CD4-positive, alpha-beta T cell treated with Interleukin-6 at 100 ng/mL for 8 hours (primary cell): Measurements from ENCODE around the gene SCARF2.
"Not testable (repeated sequence)": the region's sequence is repeated elsewhere in the genome, so short reads cannot be mapped to it uniquely, and the experiment has no call there.

ENCODE experiments used
- DNase-seq: peaks from one replicate; pipeline ENCODE4 v3.0.0-alpha.2; 2020; ENCODE audit warnings: mixed read lengths, low spot score

SCARF2 gene

GRCh38 chr22:20427104-20427944 is 10.3 kb downstream of the SCARF2 start:
- no peak for DNase-seq

GRCh38 chr22:20426259-20426615 is 11.4 kb downstream of the SCARF2 start:
- DNase-seq: no peak

GRCh38 chr22:20425566-20426258 is 11.9 kb downstream of the SCARF2 start:
- DNase-seq: no peak

- no peak for DNase-seq
Observed at GRCh38 chr22:20424932-20425565, 12.6 kb downstream of the SCARF2 start.

GRCh38 chr22:20424568-20424931 is 13.1 kb downstream of the SCARF2 start:
- DNase-seq: no peak

GRCh38 chr22:20423906-20424551 is 13.6 kb downstream of the SCARF2 start:
- DNase-seq: no peak

- DNase-seq: no peak
Observed at GRCh38 chr22:20423008-20423905, 14.4 kb downstream of the SCARF2 start.

GRCh38 chr22:20422271-20423007 is 15.2 kb downstream of the SCARF2 start:
- DNase-seq: no peak

- DNase-seq: no peak
Observed at GRCh38 chr22:20421507-20421874, 16.1 kb downstream of the SCARF2 start.

- DNase-seq: no peak
Observed at GRCh38 chr22:20420157-20420842, 17.3 kb downstream of the SCARF2 start.

- DNase-seq: no peak
Observed at GRCh38 chr22:20419664-20419951, 18.0 kb downstream of the SCARF2 start.

GRCh38 chr22:20418211-20418788 is 19.3 kb downstream of the SCARF2 start:
- peak; percentile 74 for DNase-seq

GRCh38 chr22:20415699-20416098 is 21.9 kb downstream of the SCARF2 start:
- DNase-seq: not testable (repeated sequence)

GRCh38 chr22:20415241-20415640 is 22.4 kb downstream of the SCARF2 start:
- not testable (repeated sequence) for DNase-seq

- no peak for DNase-seq
Observed at GRCh38 chr22:20414450-20414849, 23.2 kb downstream of the SCARF2 start.

- no peak for DNase-seq
Observed at GRCh38 chr22:20414059-20414440, 23.6 kb downstream of the SCARF2 start.

- DNase-seq: no peak
Observed at GRCh38 chr22:20413217-20414058, 24.2 kb downstream of the SCARF2 start.

- no peak for DNase-seq
Observed at GRCh38 chr22:20412474-20413216, 25.0 kb downstream of the SCARF2 start.
